Smooth muscle cell (in vitro differentiated cells): Measurements from ENCODE around the gene WAPL. TPM values are rescaled to one million over a fixed set of nuclear protein-coding genes. Genes with fewer than 3 reads are reported as not detected.
A peak's percentile ranks its signal among the peaks of the same experiment; 100 is the strongest.

Experiments used
- DNase-seq: peaks from one replicate; lab custom pipeline; 2025; ENCODE audit not compliant: unreplicated experiment; lab: John Stamatoyannopoulos, UW
- H2AFZ ChIP-seq: fragments of 200-600 bp; sonication (generic); 2 replicates; pipeline ENCODE4 v1.6.0; 2016; ENCODE audit warnings: antibody characterized with exemption, low read depth, mild to moderate bottlenecking
- H3F3A ChIP-seq: fragments of 200-600 bp; sonication (generic); 2 replicates; pipeline ENCODE4 v1.6.0; 2017; ENCODE audit warnings: antibody characterized with exemption, low read depth
- H3K27ac ChIP-seq: fragments of 200-600 bp; sonication (generic); 2 replicates; pipeline ENCODE4 v1.5.1; 2016; ENCODE audit warnings: low read depth, mild to moderate bottlenecking
- H3K27me3 ChIP-seq: fragments of 200-600 bp; sonication (generic); 2 replicates; pipeline ENCODE4 v1.6.1; 2016; ENCODE audit warnings: low read depth, mild to moderate bottlenecking
- H3K36me3 ChIP-seq: fragments of 200-600 bp; sonication (generic); 2 replicates; pipeline ENCODE4 v1.5.1; 2016; ENCODE audit warnings: low read depth
- H3K4me1 ChIP-seq: fragments of 200-600 bp; sonication (generic); 2 replicates; pipeline ENCODE4 v1.5.1; 2016; ENCODE audit warnings: low read depth
- H3K4me2 ChIP-seq: fragments of 200-600 bp; sonication (generic); 2 replicates; pipeline ENCODE4 v1.6.0; 2016; ENCODE audit warnings: mild to moderate bottlenecking
- H3K4me3 ChIP-seq: fragments of 200-600 bp; sonication (generic); 2 replicates; pipeline ENCODE4 v1.5.1; 2016; ENCODE audit warnings: mild to moderate bottlenecking
- H3K79me2 ChIP-seq: fragments of 200-600 bp; sonication (generic); 2 replicates; pipeline ENCODE4 v1.6.0; 2016; ENCODE audit warnings: low read depth, mild to moderate bottlenecking
- H3K9ac ChIP-seq: fragments of 200-600 bp; sonication (generic); 2 replicates; pipeline ENCODE4 v1.6.0; 2016; ENCODE audit warnings: low read depth
- H3K9me3 ChIP-seq: fragments of 200-600 bp; sonication (generic); replicated peaks from 2 replicates; pipeline ENCODE4 v1.5.1; 2016; ENCODE audit warnings: low read depth
- H4K20me1 ChIP-seq: fragments of 200-600 bp; sonication (generic); 2 replicates; pipeline ENCODE4 v1.6.0; 2016; ENCODE audit warnings: low read depth
- CTCF ChIP-seq: fragments of 200-600 bp; sonication (generic); IDR thresholded peaks from 2 replicates; pipeline ENCODE4 v1.5.1; 2017; ENCODE audit warnings: borderline replicate concordance, mild to moderate bottlenecking, antibody characterized with exemption; ENCODE audit not compliant: insufficient read depth, poor library complexity, severe bottlenecking
- WGBS: methylation state at CpG from one replicate; pipeline ENCODE4 v1.1.7; 2016; ENCODE audit warnings: low lambda C conversion rate; 5-methylcytosine and 5-hydroxymethylcytosine counted together
- polyA plus RNA-seq: library from polyadenylated mRNA; unstranded; fragments of >200 nt; fragmentation: Nextera tagmentation; extraction: Ambion mirVana; gene quantifications from 2 replicates; pipeline ENCODE4 v1.2.1, GENCODE V29; 2016
- total RNA-seq: library from RNA; depleted of rRNA; stranded (reverse); fragments of >200 nt; gene quantifications from 2 replicates; pipeline ENCODE4 v1.2.3, GENCODE V29; 2014

WAPL gene
- total and polyA plus RNA-seq, 2 experiments from 2014 or later = 14.0 to 30.5 TPM

DNA sequence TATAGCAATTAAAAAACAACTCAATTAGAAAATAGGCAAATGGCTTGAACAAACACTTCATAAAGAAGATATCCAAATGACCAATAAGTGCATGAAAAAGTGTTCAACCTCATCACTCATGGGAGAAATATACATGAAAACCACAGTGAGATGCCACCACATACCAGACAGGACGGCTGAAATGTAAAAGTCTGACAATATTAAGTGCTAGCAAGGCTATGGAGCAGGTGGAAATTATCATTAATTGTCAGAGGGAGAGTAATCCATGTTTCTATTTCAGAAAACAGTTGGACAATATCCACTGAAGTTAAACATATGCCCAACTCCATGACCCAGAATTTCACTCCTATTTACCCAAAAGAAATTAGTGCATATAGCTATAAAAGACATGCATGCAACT lies 112.4 kb downstream of the WAPL start:
- Histone ChIP-seq H3K79me2 (no peaks in the 10 kb centered on the region), H3K4me2 (no peak overlapping the region), H4K20me1 (no peaks in the 10 kb centered on the region), H3K4me1 (no peaks in the 10 kb centered on the region), H3K36me3 (no peaks in the 10 kb centered on the region), H2AFZ (no peak overlapping the region), H3K27me3 (peaks cover 3% of the 10 kb centered on the region), H3K27ac (no peak overlapping the region), H3K9me3 (no peaks in the 10 kb centered on the region), H3K4me3 (no peak overlapping the region), H3K9ac (no peak overlapping the region), H3F3A (no peaks in the 10 kb centered on the region)
- 79% methylated on average over 1 of the region's 1 CpG for WGBS
- no peak for TF ChIP-seq CTCF
- DNase-seq = no peak

DNA sequence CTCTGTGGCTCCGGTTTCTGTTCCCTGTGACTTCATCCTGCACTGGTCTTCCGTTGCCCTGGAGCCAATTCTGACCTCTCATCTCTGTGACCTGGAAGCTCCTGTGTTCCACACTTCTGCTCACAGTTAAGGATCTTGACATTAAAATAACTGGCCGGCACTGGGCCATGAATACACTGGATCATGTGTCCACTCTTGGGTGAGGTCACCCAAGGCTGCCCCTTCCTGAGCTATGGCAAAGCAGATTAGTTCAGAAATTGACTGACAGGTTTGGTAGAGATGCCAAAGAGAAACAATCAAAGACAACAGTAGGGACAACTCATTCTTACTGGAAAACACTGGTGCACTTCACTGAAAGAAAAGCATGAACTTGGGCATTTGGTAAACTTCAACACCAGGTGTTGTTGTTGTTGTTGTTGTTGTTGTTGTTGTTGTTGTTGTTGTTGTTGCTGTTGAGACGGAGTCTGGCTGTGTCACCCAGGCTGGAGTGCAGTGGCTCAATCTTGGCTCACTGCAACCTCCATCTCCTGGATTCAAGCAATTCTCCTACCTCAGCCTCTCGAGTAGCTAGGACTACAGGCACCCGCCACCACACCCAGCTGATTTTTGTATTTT lies 118.3 kb downstream of the WAPL start:
- Histone ChIP-seq H3K4me1 (peaks cover 12% of the 10 kb centered on the region), H4K20me1 (no peaks in the 10 kb centered on the region), H3K4me3 (no peak overlapping the region), H3K27ac (no peak overlapping the region), H2AFZ (no peak overlapping the region), H3K9me3 (no peaks in the 10 kb centered on the region), H3K4me2 (no peak overlapping the region), H3K9ac (no peak overlapping the region), H3K36me3 (no peaks in the 10 kb centered on the region), H3F3A (peaks cover 4% of the 10 kb centered on the region), H3K79me2 (no peaks in the 10 kb centered on the region), H3K27me3 (peaks cover 3% of the 10 kb centered on the region)
- 85% methylated on average over 6 of the region's 6 CpGs for WGBS
- no peak for DNase-seq
- no peak for TF ChIP-seq CTCF

GRCh38 chr10:86402283-86402941 lies 119.2 kb downstream of the WAPL start:
- no peaks in the 10 kb centered on the region for H3K9me3 ChIP-seq
- no peaks in the 10 kb centered on the region for H4K20me1 ChIP-seq
- no peaks in the 10 kb centered on the region for H3K36me3 ChIP-seq
- no peak overlapping the region for H2AFZ ChIP-seq
- peaks cover 4% of the 10 kb centered on the region for H3K27me3 ChIP-seq
- TF ChIP-seq CTCF = no peak
- no peak overlapping the region for H3K9ac ChIP-seq
- no peak overlapping the region for H3K4me3 ChIP-seq
- peak overlapping the region; percentile 81 for H3K4me2 ChIP-seq
- WGBS = 32% methylated on average over 18 of the region's 18 CpGs
- no peak overlapping the region for H3K27ac ChIP-seq
- no peak for DNase-seq
- no peaks in the 10 kb centered on the region for H3K79me2 ChIP-seq
- H3F3A ChIP-seq = peaks cover 4% of the 10 kb centered on the region
- H3K4me1 ChIP-seq = peaks cover 12% of the 10 kb centered on the region
